Stimulated activated CD4-positive, alpha-beta T cell treated with anti-CD3 and anti-CD28 coated beads, Interleukin-12 subunit alpha, Interleukin-12 subunit beta, amount 100 ng/mL, for 48 hours (primary cell): ENCODE measurements around the gene PARP15.
"Not testable (repeated sequence)": the region's sequence is repeated elsewhere in the genome, so short reads cannot be mapped to it uniquely, and the experiment has no call there.

Experiments used
- DNase-seq, 3 donors: peaks; one replicate each; pipeline ENCODE4 v3.0.0-alpha.2; 2020; ENCODE audit warnings: low read depth in 2 of 3, low spot score in 1 of 3

Gene PARP15

DNA sequence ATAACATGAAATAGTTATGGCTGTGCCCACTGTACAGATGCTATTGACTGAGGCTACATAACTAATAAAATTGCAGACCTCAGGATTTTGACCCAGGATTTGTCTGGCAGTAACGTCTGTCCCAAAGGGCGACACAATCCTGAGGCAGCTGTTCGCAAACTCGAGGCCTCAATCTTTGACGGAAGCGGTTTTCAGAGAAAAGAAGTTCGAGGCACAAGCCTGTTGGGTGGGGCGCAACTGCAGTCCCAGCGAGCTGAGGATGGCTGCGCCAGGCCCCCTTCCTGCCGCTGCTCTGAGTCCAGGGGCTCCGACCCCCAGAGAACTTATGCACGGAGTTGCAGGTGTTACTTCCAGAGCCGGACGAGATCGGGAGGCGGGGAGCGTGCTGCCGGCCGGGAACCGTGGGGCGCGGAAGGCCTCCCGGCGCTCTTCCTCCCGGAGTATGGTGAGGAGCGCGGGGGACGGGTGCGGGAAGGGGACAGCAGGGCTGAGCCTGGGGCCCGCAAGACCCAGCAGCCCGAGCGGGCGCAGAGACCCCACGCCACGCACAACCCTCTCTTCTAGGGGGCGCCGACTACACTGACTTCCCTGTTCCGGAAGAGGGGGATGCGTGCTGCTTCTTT, at the start of gene PARP15:
TSS of gene PARP15 (plus strand) at position 242 of the 623 bp plus-strand sequence. CDS start at position 260, 18 bp downstream.
- DNase-seq, result peak in 1 of 3 donors; percentile 25

DNA sequence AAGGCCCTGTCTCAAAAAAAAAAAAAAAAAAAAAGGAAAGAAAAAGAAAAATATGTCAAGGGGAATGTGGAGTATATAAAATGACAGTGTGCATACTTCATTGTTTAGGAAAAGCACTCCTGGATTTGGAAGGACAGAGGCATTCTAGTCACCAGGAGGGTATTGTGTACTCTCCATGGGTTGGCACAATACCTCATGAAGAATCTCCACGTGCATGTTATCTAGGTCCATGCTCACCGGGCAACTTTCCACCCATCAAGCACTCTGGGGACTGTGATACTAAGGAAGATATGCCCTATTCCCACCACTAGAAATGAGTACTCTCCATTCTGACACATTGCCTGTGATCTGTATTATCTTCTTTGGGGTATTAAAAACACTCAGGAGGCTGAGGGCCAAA, 47.3 kb upstream of the PARP15 start:
- no peak for DNase-seq

DNA sequence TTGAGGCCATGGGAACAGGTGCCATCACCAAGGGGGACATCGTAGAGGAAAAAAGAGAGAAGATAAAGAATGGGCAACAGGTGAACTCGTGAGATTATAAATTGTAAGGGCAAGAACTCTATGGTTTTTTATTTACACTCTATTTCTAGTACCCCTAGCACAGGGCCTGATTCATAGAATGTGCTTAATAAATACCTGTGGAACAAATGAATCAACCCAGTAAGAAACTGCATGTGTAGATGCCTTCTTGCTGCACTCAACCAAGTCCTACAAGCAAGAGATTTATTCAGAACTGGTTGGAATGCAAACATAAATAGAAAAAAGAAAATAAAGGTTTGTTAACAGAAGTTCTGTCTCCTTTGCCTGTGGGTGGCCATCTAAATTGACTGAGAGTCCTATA, 44.0 kb upstream of the PARP15 start:
- DNase-seq, result no peak

DNA sequence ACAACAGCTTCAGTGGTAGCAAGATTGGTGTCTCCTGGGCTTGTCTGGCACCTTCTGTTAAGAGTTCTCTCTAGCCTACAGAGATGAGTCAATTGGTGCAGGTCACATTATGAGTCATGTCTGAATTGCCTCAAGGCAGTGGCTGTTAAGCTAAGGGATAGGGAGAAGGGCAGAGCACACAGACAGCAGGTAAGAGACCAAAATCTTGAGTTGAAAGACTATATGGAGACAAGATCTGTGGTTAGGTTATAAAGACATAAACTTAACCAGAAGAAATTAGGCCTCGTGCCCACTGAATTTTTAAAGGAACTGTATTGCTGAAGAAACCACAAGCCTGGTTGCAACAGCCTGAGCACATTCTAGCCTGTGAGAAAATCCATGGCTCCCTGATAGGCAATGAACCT, 43.5 kb upstream of the PARP15 start:
- peak; percentile 21 to 51 (median 29) for DNase-seq

DNA sequence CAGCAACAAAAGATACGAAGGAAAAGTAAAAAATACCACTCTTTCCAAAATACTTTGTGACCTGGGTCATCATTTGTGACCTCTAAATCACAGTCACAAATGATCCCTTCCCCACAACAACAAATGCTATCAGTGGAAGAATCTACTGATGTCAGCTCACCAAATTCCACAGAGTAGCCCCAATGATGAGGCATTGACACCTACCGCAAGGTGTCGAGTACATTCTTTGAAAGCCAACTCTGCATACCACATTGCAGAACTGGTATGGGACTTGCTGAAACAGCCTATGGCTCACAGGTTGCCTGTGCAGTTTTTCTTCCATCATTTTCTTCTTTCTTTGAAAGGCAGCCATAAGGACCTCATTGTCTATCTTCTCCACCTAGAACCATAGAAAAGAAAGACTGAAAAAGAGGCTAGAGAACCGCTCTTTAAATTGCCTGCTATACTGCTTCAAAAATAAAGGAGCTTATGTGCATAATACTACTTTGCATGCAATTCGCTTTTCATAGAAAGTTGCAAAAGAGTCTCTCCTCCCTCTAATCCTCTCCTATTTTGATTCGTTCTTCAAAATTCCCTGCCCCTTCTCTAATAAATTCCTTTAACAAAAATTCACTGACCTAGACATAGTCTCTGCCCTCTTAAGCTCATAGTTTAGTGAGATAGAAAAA, 41.4 kb upstream of the PARP15 start:
- no peak for DNase-seq

DNA sequence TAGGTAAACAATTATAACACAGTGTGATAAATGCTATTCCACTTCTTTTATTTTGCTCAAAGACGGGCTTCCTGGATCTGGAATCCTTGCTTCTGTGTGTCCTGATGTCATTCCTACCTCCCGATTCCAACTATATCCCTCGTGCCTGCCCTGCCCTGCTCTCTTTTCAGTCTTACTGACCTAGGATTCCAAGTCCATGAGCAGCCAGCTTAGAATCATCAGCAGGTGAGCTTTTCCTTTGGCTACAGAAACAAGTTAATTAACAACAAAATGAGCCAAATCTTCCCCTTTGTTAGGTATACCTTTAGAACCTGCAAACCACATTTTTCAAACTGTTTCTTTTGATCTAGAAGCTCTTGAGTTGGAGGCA, 40.8 kb upstream of the PARP15 start:
- DNase-seq, result no peak

DNA sequence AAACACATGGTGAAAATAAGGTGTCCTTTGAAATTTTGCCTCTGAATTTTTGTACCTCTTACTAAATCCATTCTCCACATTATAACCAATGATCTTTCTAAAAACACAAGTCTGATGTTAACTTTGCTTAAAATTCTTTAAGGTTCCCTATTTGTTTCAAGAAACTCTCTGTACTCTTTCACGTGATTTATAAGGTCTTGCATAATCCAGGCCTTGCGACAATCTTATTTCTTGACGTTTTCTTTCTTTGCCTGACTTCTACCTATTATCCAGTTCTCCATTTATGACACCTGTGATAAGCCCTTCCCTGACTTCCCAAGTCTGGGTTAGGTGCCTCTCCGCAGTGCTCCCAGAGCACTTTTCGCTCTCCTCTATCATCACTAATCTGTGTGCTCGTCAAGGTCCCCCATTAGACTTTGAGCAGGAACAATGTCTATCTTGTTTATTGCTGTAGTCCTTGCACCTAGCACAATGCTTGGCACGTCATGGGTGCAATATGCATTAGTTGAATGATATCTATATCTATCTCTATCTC, 38.4 kb upstream of the PARP15 start:
- DNase-seq, result no peak

DNA sequence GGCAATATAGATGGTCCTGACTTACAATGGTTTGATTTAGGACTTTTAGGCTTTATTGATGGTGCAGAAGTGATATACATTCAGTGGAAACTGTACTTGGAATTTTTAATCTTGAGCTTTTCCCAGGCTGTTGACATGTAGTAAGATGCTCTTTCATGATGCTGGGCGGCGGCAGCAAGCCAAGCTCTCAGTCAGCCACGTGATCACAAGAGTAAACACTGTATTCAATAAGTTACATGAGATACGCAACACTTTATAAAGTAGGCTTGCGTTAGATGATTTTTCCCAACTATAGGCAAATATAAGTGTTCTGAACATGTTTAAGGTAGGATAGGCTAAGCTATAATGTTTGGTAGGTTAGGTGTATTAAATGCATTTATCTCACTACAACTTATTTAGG, 31.3 kb upstream of the PARP15 start:
- DNase-seq, result no peak

DNA sequence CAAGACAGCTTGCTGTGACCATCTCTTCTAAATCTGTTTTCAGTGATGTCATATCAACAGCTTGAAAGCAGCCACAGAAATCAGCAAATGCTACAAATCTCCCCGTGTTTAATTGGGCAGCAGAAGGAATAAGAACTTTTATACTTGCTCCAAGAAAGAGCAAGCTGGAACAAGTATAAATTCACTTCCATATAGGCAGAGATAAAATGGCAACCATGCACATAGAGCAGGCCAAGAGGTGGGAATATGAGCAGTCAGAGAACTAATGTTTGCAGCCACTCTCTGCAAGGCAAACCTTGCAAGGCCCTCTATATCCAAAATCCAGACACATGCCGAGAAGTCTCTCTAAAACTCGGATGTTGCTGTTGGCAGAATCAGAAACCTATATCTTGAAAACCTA, 29.4 kb upstream of the PARP15 start:
- DNase-seq, result no peak

DNA sequence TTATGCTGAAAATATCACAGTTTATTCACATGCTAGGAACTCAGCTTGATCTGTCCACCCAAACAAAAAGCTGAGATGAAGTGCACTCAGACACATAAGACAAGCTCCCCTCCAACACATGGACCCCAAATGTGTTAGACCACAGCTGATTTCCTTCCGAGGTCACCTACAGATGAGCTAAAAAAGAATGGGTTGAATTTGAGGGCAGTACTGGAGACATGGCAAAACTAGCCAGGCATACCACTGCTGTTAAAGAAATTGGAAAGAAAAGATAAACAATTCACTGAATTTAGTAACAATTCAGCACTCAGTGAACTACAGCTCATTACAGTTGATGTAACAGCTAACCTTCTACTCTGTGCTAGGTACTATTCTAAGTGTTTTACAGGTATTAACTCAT, 28.8 kb upstream of the PARP15 start:
- no peak for DNase-seq

DNA sequence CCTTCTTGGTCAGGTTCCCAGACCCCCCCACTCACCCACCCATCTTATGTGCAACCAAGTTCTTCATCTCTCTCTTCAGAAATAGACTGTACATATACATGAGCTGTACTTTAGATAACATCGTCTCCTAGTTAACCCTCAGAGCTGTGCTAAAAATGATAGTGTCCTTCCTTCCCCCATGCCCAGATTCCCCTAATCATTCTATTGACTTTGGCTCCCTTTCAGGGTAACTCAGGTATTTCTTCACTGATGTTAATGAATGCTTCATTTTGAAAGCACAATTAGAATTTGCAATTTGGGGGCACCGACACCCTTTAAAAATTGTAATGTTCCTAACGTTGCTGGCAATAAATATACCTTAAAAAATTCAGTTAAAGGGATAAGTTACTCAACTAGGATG, 24.3 kb upstream of the PARP15 start:
- no peak for DNase-seq

DNA sequence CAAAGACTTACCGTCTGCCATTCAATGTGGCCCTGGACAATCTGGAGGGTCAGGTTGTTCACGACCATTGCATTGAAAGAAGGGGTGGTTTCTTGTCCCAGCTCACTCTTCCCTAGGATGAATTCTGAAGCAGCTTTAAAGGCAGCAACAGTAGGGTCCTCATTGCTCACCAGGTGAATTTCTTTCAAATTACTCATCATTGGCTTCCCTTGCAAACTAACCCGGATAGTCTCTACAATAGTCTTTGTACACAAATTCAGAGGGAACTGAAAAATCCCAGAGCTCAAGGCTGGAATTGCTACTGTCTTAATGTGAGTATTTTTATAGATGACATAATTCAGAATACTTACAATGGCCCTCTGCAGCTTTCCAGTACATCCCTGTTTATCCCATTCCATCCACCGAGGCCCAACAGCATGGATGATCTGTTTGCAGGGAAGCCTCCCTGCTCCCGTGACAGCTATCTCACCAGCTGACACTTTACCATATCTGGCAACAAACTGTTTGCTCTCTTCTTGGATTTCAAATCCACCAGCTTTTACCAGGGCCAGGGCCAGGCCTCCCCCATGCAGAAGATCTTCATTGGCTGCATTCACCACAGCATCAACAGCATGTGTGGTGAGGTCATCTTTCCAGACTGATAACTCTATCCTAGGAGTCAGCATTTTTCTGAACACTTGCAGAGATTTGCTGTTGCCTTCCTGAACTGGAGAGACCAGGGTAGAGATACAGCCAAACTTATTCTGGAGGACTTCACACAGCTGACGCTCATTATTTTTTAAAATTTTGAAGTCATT, 22.0 kb upstream of the PARP15 start:
- DNase-seq, result no peak

DNA sequence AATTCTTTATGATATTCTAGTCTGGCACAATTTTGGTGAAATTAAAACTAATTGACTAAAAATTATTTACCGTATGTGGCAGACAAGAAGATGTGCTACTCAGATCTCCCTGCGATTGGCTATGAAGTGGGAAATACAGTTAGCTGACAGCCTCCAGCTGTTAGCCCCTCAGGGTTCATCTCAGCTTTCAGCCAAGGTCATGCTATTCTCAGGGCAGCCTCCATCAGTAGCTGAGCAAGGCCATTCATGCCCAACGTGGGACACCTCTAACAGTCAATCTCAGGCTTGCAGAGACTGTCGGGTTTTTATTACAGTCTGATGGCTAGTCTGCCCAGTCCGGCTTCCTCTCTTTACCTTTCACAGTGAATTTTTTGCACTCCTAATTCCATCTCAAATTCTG, 20.1 kb upstream of the PARP15 start:
- DNase-seq, result no peak

DNA sequence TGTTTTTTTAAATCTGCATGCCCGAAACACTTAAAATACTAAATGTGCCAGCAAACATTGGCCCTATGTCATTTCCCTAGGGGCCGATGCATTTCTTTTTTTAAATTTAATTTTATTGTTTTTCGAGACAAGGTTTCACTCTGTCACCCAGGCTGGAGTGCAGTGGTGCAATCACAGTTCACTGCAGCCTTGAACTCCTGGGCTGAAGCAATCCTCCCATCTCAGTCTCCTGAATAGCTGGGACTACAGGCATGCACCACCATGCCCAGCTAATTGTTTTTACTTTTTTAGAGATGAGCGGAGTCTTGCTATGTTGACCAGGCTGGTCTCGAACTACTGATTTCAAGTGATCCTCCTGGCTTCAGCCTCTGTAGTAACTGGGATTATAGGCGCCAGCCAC, 18.8 kb upstream of the PARP15 start:
- DNase-seq, result no peak

DNA sequence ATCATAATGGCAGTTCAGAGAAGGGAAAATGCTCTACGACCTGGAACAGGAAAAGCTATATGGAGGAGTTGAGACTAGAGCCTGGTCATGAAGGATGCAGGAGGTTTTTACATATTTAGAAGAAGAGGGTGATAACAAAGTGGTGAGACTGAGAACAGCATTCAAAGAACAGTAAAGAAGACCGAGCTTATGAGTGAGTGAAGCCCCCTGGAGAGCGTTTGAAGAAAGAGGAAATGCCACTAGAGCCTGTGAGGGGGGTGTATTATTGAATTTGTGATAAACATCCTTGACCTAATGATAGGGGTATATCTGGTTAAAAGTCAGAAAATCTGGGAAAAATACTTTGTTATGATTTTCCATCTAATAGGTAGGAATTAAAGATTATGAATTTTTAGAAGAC, 17.5 kb upstream of the PARP15 start:
- DNase-seq, result no peak

DNA sequence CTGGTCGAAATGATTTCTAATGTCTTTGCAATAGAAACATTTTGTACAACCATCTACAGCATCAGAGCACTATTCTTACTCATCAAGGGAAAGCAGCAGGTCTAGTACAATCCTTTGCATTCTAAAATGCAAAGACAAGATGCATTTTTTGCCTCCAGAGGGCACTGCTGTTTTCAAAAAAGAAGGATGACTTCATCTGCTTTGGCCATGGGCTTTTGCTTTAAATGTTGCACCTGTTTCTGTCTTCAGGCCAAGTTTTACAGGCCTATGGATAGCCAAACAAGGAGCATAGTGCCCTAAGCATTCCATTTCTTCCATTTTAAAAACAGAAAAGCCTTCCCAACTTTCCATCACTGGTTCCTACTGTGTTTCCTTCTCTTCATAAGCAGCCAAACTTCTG, 16.8 kb upstream of the PARP15 start:
- peak; percentile 18 to 67 (median 29) for DNase-seq

DNA sequence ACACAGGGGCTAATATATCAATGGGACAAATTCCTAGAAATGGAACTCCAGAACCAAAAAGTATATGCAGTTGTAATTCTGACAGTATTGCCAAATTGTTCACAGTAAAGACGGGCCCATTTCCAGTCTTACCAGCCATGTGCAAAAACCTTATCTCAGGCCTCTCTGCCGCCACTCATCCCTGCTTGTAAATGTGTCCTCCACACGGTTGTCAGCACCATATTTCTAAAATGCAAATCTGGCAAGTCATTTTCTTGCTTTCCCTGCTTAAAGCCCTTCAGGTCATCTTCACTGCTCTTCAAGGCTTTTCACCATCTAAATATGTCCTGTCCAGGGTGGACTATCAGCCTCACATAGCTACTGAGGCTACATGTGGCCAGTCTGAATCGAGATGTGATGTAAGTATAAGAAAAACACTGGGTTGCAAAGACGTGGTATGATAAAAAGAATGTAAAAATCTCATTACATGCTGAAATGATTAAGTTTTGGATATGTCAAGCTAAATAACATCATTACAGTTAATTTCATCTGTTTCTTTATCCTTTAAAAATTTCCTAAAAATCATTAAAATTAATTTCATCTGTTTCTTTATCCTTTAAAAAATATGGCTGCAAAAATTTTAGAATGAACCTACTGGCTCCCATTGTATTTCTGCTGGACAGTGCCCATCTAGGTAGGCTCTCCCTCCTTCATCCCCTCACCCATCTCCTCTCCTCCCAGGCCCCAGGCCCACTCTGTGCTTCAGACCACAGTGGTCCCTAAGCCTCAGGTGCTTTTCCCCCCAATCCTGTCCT, 14.3 kb upstream of the PARP15 start:
- DNase-seq, result no peak

DNA sequence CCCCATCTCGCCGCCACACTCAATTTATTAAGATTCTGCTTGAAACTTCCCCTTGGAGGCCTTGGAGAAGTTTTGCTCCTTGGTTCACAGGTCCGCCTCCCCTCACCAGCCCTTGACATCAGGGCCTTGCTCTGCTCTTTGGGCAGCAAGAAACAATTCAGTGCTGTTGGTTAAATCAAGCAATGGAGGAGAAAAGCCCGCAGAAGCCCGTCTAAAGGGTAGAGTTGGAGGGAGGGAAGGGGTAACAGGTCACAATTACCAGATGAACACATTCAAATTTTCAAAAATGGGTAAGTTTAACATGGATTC, 13.8 kb upstream of the PARP15 start:
- DNase-seq, result no peak

DNA sequence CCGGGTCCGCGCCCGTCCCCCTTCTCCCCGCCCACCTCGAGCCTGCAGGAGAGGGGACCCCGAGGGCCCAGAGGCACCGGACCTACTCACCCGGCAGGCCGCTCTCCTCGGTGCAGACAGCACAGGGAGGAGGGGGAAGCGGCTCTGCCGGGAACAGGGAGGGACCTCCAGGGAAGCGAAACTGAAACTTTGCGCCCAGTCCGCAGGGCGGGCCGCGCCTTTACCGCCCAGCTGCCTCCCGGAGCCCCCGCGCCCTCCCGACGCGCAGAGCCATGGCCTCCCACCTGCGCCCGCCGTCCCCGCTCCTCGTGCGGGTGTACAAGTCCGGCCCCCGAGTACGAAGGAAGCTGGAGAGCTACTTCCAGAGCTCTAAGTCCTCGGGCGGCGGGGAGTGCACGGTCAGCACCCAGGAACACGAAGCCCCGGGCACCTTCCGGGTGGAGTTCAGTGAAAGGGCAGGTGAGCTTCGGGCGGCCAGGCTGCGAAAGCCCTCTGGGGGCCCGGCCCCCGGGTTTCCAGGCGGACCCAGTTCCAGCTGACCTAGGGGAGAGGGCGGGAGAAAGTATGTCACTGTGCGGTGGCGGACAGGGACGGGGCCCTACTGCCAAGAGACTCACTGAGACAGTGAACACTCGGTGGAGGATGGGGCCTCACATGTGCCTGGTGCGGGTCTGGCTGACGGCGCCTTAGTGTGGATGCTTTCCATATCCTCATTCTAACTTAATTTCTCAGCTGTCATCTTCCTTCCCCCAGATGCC, 13.1 kb upstream of the PARP15 start, which contains the start of the genes DTX3L and PARP9:
TSS of gene DTX3L (plus strand) at position 184 of the 758 bp plus-strand sequence. CDS start at position 273, 89 bp downstream.
TSS of gene PARP9 (minus strand) at position 146 of the 758 bp plus-strand sequence. CDS start 4,680 bp downstream, outside the sequence.
- DNase-seq, result peak; percentile 63 to 75 (median 70)

DNA sequence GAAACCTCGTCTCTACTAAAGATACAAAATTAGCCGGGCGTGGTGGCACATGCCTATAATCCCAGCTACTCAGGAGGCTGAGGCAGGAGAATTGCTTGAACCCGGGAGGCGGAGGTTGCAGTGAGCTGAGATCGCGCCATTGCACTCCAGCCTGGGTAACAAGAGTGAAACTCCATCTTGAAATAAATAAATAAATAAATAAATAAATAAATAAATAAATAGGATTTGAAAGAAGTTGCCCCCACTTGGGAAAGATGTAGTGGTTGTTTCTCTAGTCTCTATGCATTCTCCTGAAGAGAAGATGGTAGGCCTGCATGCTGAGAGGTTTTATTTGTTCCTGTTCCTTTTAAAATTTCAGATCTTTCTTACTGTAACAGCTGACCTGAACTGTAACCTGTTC, 9.3 kb upstream of the PARP15 start:
- not testable (repeated sequence) for DNase-seq
